Hippocampal formation (tissue), 2 donors: ENCODE measurements around the gene ANAPC16.
A peak's percentile ranks its signal among the peaks of the same experiment; 100 is the strongest.
"Not testable (repeated sequence)": the region's sequence is repeated elsewhere in the genome, so short reads cannot be mapped to it uniquely, and the experiment has no call there.

Experiments
- DNase-seq, 2 donors: peaks; one replicate each; lab custom pipeline; 2025; lab: John Stamatoyannopoulos, UW

ANAPC16 gene

DNA sequence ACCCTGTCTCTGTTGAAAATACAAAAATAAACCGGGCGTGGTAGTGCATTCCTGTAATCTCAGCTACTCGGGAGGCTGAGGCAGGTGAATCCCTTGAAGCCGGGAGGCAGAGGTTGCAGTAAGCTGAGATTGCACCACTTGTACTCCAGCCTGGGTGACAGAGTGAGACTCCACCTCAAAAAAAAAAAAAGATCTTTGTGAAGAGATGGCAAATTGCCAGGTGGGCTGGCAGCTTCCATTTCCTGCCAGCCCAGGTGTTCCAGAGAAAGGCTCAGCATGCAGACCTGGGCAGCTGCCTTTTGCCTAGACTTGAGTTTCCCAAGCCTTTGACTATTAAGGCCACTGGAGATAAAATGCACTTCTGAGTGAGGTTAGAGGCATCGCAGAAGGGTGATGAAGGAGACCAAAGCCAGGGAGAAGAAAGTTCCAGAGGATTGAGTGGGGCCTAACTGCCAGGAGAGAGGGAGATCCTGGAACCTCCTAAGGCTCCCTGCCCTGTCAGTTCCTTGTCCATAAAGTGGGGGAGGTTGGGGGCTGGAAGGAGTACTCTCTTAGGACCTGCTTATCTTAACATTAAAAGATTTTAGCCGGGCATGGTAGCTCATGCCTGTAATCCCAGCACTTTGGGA is 47.9 kb downstream of the ANAPC16 start:
- no peak for DNase-seq

DNA sequence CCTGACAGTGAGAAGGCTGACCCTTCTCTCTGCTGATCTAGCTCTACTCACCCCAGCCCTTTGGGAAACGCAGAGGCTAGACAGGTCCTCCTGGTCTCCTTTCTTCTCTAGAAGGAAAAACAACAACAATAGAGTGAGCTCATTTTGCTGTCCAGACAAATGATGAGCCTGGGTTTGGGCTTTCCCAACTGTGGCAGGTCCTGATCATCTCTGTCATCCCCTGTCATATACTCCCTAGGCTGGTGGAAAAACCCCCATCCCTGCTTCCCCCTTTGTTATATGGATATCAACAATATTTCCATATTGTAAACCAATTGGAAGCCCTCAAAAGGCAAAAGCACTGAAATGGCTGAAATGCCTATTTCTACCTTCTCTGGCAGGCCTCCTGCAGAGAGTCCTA is 48.7 kb downstream of the ANAPC16 start:
- DNase-seq, result no peak

DNA sequence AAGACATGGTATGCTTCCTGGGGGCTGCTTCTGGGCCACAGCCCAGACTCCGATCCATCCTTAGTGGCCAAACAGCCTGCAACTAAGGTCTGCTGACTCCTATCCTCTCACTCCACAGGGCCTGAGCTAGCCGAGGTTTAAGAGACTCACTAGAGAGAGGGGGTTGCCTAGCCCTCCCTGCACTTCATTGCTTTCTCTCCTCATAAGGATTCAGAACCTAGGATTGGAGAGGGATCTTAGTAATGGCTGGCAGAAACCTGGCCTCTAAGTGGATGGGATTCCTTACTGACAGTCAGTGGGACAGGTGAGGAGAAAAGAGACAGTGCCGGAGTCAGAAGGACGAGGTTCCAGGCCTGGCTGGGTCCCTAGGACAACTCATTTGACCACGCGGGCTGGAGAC is 49.7 kb downstream of the ANAPC16 start:
- DNase-seq, result no peak

DNA sequence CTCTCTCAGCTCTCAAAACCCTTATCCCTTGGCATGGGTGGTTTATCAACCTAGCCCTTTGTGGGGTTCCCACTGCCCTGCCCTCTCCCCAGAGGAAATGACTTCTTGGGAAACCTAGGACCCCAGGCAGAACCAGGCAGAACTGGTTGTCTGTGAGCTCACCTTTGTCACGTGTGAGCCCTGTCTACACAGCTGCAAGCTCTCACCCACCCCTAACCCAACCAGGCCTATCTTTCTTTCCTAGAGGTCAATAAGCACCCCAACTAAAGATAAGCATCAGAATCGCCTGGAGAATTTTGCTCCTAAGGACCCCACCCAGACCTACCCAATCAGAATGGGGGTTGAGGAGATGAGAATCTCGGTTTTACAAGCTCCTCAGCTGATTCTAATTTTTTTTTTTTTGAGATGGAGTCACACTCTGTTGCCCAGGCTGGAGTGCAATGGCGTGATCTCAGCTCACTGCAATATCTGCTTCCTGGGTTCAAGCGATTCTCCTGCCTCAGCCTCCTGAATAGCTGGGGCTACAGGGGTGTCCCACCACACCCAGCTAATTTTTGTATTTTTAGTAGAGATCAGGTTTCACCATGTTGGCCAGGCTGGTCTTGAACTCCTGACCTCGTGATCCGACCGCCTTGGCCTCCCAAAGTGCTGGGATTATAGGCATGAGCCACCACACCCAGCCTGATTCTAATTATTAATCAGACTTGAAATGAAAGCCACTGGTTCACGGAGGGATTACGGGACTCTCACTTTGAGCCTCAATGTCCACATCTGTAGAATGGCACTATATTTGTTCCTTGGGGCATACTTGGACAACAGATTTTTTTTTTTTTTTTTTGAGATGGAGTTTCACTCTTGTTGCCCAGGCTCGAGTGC is 50.4 kb downstream of the ANAPC16 start:
- DNase-seq, result no peak

DNA sequence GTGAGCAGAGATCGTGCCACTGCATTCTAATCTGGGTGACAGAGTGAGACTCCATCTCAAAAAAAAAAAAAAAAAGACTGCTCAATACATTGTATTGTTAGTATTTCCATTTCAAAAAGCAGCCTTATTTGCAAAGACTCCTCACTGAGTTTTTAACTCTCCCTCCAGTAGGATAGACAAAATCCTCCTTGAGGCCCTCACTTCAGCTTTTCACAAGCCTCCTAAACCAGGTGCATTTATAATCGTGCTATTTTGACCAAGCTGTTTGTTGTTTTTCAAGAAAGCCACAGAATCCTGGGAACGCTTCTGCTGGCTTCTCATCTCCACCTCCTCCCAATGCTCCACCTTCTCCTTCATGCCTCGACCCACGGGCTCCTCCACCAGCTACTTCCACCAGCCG is 51.6 kb downstream of the ANAPC16 start:
- DNase-seq, result no peak

DNA sequence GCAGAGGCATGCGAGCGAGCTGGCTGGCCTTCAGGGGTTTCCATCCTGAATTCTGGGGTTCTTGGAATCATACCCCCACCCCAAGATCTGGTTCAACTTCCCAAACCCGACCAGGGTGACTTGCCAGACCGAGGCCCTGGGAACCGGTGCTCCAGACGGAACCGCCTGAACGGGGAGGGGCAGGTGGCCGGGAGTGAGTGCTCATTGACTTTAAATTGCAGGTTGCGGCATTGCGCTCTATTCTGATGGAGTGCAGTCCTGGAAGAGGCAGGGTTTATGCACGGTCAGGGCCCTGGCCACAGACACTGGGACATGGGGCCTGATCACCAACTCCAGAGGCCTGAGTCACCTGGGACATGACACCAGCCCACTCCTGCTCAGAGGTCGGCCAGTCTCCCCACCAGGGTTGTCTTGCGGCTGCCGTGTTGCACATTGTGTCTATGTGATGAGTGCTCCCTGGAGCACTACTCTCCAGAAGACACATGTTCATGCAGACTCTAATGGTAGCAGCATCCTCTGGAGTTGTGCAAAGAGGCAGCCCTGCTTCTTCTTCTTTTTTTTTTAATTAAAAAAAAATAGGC is 52.1 kb downstream of the ANAPC16 start:
- no peak for DNase-seq

DNA sequence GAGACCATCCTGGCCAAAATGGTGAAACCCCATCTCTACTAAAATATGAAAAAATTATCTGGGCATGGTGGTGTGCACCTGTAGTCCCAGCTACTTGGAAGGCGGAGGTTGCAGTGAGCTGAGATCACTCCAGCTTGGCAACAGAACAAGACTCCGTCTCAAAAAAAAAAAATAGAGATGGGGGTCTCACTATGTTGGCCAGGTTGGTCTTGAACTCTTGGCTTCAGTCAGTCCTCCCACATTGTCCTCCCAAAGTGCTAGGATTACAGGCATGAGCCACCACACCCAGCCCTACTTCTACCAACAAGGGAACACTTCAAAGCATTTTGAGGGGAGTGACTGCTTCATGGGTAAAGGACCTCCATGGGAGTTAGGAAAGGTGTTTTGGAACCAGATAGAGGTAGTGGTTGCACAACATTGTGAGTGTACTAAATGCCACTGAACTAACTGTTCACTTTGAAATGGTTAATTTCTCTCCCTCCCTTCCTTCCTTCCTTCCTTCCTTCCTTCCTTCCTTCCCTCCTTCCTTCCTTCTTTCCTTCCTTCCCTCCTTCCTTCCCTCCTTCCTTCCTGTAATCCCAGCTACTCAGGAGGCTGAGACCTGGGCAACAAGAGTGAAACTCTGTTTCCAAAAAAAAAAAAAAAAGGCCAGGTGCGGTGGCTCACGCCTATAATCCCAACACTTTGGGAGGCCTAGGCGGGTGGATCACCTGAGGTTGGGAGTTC is 52.8 kb downstream of the ANAPC16 start:
- DNase-seq, result not testable (repeated sequence)

DNA sequence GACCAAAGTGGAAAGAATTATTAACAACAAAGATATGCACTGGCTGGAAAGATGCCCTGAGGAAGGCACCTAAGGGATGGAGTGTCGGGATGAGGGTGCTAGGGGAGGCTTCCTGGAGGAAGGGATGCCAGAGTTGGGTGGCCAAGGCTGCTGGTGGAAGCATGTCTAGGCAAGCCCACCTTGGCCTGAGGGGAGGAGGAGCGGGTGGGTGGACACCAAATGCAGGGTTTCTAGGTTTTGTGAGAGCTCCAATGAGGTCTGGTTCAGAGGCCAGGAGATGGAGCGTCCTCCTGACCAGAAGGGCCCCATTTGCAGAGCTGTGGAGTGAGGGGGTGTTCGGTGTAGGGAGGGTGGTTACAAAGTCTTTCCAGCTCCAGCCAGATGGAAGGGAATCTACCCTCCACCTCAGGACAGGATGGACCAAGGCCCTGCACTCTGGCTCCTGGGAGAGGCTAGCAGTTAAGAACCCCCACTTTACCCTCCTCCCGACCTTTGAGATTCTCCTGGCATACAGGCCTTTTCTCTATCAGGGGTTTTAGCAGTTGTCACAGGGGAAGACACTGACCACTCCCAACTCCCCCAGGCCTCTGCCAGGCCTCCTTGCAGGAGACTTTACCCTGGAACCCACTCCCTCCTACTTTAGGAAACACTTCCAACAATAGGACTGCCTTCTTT is 54.9 kb downstream of the ANAPC16 start:
- DNase-seq, result no peak

DNA sequence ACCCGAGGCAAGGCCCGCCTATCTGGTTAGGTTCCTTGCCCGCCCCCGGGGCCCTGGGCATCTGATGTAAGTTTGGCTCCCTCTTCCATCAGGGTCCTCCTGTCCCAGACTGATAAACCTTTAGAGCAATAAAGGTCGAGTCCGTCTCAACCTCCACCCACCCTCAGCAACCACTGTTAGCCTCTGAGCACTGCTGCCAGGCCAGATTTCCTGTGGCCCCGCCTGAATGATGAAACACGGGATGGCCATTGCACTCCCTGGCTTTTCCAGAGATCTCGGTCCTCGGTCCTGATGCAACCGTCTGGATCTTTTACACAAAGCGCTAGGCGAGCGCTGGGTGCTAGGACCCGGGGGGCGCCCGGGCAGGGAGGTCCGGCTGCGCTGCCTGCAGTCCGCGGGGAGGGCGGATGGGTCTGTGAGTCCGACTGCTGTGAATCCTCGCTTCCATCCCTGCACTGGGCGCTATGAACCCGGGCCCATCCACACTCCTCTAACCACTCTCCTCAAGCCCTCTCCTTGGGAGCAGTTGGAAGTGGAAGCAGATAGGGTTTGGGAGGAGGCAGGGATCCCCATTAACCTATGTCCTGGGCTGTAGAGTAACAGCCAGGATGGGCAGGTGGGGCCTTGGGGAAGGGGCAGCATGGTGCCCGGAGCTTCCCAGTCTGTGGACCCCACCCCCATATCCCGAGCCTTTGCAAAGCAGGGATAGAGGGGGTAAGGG is 57.0 kb downstream of the ANAPC16 start:
- peak; percentile 87 to 92 for DNase-seq

DNA sequence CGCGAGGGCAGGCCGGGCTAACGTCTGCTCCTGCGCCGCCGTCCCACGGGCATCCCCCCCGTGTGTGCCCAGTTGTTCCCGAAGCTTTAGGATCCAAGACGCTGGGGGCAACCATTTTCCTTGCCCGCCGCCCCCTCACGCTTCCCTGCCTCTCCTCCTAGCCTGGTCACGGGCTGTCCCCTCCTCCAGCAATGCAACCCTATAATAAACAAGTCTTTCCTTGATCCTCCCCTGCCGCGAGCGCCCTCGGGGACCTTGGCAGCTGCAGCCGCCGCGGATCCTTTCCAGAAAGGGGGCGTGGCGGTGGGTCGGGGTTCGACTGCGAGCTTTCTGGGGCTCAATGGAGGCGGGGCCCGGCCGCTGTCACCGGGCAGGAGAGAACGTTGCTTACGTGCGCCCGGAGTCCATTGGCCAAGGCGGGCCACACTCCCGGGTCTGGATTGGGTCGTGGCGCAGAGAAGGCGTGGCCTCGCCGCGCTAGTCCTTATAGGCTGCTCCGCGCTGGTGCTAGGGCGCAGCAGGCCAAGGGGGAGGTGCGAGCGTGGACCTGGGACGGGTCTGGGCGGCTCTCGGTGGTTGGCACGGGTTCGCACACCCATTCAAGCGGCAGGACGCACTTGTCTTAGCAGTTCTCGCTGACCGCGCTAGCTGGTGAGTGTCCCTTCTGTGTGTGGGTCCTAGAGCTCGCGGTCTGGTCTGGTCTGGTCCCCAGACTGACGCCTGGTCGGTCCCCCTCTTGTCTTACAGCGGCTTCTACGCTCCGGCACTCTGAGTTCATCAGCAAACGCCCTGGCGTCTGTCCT is 57.8 kb downstream of the ANAPC16 start, which contains the start of gene DDIT4:
DDIT4 (plus strand) TSS at position 515 of the 803 bp plus-strand sequence. CDS start 293 bp downstream, outside the sequence.
- peak; percentile 98 to 99 for DNase-seq

DNA sequence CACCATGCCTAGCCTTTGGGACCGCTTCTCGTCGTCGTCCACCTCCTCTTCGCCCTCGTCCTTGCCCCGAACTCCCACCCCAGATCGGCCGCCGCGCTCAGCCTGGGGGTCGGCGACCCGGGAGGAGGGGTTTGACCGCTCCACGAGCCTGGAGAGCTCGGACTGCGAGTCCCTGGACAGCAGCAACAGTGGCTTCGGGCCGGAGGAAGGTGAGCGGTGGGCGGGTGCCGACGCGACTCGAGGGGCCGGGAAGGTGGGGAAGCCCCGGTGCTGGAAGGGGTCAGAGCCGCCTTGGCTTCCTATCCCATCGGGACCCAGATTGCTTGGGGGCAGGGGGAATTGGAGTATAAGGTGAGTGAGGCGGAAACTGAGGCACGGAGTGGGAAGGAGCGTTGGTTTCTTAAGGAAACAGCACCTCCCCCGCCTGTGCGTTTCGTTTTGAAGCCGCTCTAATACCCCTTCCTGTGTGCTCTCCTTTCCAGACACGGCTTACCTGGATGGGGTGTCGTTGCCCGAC is 58.5 kb downstream of the ANAPC16 start:
- DNase-seq, result peak in 1 of 2 donors; percentile 68

DNA sequence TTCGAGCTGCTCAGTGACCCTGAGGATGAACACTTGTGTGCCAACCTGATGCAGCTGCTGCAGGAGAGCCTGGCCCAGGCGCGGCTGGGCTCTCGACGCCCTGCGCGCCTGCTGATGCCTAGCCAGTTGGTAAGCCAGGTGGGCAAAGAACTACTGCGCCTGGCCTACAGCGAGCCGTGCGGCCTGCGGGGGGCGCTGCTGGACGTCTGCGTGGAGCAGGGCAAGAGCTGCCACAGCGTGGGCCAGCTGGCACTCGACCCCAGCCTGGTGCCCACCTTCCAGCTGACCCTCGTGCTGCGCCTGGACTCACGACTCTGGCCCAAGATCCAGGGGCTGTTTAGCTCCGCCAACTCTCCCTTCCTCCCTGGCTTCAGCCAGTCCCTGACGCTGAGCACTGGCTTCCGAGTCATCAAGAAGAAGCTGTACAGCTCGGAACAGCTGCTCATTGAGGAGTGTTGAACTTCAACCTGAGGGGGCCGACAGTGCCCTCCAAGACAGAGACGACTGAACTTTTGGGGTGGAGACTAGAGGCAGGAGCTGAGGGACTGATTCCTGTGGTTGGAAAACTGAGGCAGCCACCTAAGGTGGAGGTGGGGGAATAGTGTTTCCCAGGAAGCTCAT is 59.0 kb downstream of the ANAPC16 start:
- DNase-seq, result peak in 1 of 2 donors; percentile 64

DNA sequence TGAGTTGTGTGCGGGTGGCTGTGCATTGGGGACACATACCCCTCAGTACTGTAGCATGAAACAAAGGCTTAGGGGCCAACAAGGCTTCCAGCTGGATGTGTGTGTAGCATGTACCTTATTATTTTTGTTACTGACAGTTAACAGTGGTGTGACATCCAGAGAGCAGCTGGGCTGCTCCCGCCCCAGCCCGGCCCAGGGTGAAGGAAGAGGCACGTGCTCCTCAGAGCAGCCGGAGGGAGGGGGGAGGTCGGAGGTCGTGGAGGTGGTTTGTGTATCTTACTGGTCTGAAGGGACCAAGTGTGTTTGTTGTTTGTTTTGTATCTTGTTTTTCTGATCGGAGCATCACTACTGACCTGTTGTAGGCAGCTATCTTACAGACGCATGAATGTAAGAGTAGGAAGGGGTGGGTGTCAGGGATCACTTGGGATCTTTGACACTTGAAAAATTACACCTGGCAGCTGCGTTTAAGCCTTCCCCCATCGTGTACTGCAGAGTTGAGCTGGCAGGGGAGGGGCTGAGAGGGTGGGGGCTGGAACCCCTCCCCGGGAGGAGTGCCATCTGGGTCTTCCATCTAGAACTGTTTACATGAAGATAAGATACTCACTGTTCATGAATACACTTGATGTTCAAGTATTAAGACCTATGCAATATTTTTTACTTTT is 59.7 kb downstream of the ANAPC16 start:
- DNase-seq, result no peak

DNA sequence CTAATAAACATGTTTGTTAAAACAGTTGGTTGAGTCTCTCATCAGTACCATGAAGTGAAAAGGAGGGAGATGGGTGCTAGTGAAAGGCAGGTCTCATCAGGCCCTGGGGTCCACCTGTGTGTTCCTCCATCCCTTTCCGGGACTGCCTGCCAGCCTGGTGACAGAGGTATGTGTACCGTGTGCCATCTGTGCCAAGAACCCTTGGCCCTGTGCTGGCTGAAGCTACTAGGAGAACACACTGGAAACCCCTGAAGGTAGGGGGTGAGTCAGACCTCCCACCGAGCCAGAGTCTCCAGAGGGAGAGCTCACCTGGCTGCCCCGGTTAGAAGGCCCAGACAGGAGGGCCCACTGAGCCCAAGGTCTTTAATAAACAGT is 60.2 kb downstream of the ANAPC16 start:
- no peak for DNase-seq

DNA sequence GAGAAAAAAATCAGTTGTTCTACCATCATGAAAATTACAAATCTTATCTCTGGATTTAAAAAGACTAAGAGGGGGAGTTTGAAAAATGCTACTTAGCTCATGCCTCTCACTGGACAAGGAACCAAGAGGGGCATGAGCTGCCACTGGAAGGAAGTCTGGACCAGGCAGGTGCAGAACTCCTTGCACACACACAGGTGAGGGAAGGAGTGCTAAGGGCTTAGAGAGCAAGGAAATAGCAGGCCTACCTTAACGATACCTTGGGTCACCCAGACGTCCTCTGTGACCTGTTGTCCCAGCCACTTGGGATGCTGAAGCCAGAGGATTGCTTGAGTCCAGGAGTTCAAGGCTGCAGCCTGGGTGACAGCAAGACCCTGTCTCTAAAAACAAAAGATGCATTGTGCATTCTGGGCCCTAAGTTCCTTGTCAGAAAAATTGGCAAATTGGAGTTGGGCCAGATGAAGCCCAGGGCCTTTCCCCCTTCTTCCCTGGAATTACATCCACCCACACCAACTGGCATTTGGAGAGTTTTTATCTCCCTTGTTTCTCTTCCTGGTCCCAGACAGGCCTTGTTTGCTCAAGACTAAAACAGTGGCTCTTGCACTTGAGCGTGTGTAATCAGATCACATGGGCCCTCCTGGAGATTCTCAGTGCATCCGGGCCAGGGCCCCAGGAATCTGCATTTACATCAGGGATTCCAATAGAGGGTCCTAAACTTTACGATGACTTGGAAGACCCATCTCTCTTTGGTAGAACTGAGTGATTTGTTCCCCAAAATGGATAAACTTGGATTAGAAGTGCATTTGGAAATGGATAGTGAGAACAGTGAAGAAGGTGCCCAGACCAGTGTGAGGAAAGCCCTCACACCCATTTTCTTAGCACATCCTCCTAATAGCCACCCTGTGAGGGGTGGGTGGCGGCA is 60.9 kb downstream of the ANAPC16 start:
- DNase-seq, result no peak

DNA sequence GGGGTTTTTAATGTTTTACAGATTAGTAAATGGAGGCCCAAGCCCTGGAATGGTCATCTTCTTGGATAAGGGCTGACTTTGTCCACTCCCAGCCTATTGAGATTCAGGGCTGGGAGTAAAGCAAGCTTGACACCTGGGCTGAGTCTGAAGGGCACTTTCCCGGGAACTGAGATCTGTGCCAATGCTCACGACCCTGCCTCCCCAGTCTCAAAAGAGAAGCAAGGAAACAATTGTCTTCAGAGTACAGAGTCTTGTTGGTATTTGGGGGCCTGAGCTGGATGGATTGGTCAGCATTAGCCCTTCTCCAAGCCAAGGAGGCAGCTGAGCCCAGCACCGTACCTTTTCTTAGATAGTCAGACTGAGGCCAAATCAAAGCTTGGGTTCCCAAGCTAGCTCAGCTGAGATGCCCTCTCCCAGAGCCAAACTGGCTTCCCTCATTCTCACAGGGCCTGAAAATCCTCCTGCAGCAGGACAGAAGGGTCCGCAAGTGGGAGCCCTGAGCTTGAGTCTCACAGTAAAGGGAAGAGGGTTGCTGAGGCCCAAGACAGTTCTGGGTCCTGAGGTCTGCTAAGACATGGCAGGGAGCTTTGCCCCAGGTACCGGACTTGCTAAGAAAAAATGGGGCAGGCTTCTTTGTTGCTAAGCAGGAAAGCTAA is 61.7 kb downstream of the ANAPC16 start:
- DNase-seq, result no peak

DNA sequence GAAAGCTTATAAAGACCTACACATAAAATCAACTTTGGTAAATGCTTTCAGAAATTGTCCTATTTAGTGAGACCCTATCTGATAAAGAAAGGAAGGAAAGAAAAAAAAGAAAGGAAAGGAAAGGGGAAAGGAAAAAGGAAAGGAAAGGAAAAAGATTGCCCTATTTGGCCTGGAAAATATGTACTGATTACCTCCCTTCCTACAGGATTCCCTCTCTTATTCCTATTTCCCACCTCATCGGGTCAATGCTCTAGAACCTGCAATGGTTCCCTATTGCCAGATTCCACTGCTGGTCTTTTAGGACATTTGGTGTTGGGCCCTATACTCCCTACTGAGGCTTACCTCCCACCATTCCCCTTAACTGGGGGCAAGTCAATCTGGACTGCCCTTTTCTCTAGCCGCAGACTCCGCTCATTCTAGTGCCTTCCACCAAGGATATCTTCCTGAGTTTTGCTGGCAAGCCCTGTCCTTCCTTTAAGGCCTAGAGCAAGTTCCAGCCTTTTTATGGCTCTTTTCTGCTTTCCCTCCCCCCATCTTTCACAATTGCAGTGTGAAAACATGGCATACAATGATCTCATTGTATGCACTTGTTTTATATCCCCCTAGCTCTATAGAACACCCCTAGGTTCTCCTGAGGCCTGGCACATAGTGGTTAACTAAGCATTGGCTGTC is 62.3 kb downstream of the ANAPC16 start:
- DNase-seq, result no peak
